HG03442 (cell line): Measurements from ENCODE around the gene PODN.

Experiments
- ATAC-seq: cut with Tn5 transposase; IDR thresholded peaks from one replicate; pipeline ENCODE4 v1.9.1; 2021; ENCODE audit warnings: mild to moderate bottlenecking, moderate library complexity; ENCODE audit not compliant: unreplicated experiment

The PODN gene, protein sequence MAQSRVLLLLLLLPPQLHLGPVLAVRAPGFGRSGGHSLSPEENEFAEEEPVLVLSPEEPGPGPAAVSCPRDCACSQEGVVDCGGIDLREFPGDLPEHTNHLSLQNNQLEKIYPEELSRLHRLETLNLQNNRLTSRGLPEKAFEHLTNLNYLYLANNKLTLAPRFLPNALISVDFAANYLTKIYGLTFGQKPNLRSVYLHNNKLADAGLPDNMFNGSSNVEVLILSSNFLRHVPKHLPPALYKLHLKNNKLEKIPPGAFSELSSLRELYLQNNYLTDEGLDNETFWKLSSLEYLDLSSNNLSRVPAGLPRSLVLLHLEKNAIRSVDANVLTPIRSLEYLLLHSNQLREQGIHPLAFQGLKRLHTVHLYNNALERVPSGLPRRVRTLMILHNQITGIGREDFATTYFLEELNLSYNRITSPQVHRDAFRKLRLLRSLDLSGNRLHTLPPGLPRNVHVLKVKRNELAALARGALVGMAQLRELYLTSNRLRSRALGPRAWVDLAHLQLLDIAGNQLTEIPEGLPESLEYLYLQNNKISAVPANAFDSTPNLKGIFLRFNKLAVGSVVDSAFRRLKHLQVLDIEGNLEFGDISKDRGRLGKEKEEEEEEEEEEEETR

GRCh38 chr1:53061859-53062707 is at the start of gene PODN:
PODN (plus strand) TSS chr1:53062213; CDS start chr1:53069856, 7,643 bp downstream.
- no peak for ATAC-seq

DNA sequence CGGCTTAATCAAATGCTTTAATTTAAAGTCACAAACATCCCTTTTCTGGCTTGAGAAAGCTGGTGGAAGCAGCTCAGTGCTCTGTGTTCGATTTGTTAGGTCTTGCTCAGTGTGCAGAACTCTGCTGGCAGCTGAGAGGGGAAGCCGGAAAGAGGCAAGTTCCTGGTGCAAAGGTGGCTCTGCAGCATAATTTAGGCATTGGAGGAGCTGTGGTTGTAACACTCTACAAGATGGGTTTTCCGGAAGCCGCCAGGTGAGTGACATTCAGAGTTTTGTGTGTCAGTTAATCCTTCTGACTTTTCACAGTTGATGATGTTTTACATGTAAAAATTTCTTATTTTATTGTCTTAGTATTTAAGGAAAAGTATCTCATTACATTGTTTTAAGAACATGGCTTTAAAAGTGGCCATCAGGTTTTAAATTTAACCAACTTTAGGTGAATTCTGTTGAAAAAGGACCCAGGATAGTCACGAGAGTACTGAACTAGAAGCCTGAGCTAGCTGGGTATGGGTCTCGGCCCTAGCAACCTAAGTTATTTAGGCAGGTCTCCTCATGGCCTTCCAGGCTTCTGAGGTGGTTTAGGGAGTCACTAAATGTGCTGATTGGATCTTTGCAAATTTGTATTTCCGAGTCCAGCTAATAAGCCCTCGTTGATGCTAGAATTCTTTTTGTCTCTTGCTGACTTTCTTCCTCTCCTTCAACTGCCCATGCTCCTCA is 47.1 kb upstream of the PODN start:
- ATAC-seq: peak; percentile 76

DNA sequence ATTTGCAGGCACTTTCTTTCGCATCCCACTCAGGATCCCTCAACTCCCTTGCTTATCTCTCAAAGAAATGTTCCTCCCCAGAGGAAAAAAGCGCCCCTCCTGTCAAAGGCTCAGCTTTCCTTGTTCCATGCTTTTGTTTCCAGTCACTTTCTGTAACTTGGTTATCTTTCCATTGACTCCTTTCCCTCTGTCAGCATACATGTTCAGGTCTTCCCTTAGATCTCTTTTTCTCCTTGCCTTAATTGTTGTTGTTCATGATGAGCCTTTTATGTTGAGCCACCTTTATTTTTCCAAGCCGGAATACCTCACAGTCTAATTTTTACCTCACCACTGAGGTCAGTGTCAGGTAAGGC is 46.5 kb upstream of the PODN start:
- no peak for ATAC-seq

GRCh38 chr1:53016705-53017104 is 45.3 kb upstream of the PODN start:
- ATAC-seq: no peak

DNA sequence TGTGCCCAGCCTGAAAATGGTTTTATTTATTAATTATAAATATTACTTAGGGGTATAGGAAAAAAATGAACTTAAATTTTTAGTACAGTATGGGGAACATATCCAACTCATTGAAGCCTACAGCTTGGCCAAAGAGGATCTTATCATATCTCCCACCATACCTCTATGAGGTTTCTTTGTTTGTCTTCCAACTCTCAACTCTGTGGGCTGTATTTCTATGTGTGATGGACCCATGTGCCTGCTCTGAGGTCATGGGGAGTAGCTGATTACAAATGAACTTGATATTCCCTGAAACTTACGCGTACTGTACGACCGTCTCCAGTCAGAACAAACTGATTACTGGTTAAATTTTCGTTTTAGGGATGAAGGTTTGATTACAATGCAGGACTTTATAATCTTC is 41.4 kb upstream of the PODN start:
- no peak for ATAC-seq

DNA sequence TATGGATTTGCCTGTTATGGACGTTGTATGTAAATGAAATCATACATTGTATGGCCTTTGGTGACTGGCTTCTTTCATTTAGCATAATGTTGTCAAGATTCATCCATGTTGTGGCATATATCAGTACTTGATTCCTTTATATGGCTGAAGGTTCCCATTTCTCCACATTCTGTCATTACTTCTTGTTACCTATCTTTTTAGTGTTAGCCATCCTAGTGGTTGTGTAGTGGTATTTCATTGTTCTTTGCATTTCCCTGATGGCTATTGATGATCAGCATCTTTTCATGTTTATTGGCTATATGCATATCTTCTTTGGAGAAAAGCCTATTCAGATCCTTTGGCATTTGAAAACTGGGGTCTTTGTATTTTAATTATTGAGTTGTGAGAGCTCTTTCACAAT is 39.8 kb upstream of the PODN start:
- ATAC-seq: no peak

- no peak for ATAC-seq
Measured at GRCh38 chr1:53023546-53023945, 38.5 kb upstream of the PODN start.

DNA sequence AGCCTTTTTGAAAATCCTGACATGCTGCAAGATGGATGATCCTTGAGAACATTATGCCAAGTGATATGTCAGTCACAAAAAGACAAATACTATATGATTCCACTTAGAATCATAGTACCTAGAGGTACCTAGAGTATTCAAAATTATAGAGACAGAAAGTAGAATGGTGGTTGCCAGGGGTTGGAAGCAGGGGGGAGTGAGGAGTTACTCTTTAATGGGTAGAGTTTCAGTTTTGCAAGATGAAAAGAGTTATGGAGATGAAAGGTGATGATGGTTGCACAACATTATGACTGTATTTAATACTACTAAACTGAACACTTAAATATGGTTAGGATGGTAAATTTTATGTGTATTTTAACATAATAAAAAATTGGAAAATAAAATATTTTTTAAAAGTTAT is 37.9 kb upstream of the PODN start:
- ATAC-seq: no peak

DNA sequence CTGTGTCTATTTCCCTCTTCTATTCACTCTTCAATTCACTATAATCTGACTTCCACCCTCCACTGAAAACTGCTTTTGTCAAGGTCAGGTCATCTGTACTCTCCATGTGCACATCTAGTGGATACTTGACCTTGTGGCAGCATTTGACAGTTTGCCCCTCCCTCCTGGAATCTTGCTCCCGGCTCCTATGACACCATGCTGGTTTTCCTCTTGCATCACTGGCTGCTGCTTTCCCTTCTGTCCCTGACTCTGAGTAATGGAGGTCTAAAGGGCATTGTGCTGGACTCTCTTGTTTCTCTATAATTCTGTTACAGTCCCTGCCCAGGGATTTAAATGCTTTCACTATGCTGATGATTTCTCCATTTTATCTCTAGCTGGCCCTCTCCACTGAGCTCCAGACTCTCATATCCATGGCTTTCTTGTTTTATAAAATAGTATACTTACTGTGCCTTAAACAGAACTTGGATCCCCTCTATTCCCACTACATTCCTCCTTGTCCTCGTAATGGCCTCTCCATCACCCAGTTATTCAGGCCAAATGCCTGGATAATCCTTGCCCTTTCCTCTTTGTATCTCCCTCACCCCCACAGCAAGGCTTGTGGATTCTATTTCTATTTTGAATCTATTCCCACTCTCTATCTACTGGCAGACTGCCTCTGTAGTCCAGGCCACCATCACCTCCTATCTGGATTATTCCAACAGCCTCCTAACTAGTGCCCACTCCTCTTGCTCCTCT is 36.8 kb upstream of the PODN start:
- no peak for ATAC-seq

GRCh38 chr1:53025769-53026112 is 36.3 kb upstream of the PODN start:
- ATAC-seq: no peak

DNA sequence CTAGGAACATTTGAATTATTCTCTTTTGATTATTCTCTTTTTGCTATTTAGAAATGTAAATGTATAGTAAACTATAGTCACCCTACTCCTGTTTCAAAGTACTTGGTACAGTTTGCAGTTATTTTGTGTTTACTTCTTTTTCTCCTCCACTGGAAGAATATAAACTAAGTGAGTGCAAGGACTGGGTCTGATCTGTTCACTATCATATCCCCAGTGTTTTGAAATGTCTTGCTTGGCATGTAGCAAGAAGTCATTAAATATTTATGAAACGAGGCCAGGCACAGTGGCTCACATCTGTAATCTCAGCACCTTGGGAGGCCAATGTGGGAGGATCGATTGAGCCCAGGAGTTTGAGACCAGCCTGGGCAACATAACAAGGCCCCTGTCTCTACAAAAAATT is 35.8 kb upstream of the PODN start:
- no peak for ATAC-seq

DNA sequence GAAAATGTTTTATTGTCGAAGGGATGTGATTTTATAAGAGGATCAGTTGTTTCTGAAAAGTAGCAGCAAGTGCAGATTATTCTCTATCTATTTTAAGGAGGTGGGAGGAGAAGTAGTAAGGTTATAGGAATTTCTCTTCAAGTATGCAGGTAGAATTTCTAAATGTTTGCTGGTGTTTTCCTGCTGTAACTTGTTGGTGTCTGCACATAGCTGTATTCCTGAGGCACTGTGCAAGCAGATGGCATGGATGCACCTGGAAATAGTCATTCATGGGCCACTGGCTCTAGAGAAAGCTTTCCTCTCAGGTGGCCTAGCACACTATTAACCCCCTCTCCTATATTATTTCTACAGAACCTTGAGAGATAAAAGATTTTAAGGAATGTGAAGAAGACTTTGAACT is 30.3 kb upstream of the PODN start:
- no peak for ATAC-seq

DNA sequence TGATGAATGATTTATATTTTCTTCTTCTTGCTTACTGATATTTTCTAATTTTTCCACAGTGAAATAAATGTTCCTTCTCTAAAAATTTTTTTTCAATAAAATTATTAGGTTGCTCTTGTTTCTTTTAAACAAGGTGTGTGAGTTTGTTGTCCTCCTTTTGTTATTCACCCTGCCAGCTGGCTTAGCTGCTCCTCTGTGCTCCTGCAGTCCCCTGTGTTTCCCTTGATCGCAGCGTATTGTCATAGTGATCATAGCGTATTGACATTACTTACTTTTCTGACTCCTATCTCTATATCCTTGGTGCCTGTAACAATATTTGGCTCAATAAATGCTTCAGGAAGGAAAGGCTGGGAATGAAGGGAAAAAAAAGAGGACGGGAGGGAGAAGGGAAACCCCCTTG is 24.9 kb upstream of the PODN start:
- ATAC-seq: no peak

DNA sequence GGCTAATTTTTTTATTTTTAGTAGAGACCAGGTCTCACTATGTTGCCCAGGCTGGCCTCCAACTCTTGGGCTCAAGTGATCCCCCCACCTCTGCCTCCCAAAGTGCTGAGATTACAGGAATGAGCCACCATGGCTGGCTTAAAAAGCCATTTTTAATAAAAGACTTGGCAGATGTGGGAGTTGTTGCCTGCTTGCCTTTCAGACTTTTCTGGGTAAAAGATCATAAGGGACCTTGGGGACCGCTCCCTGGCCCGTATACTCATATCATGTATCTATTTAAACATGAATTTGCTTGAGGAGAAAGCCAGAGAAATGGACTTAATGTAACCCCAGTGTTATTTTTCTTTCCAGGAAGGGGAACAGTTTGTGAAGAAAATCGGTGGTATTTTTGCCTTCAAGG is 23.4 kb upstream of the PODN start:
- no peak for ATAC-seq

GRCh38 chr1:53043271-53043670 is 18.7 kb upstream of the PODN start:
- ATAC-seq: no peak

DNA sequence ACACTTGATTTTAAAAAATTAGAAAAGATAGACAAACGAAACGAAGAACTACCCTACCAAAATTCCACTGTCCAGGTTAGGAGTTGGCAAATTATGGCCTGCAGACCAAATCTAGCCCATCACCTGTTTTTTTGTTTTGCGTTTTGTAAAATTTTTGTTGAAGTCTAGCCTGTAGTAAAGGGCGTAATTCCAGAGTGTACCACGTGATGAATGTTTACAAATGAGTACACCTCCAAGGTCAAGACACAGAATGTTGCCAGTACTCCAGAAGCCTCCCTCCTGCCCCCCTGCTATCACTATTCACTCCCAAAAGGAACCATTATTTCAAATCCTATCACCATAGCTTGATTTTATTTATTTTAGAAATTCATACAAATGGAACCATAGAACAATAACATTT is 17.1 kb upstream of the PODN start:
- no peak for ATAC-seq

- ATAC-seq: no peak
Measured at GRCh38 chr1:53046930-53047329, 15.1 kb upstream of the PODN start.

- ATAC-seq: no peak
Measured at GRCh38 chr1:53047737-53048736, 14.0 kb upstream of the PODN start.

GRCh38 chr1:53048960-53049573 is 12.9 kb upstream of the PODN start:
- no peak for ATAC-seq
